ENCODE data around the gene SCRN1.
A peak's percentile ranks its signal among the peaks of the same experiment; 100 is the strongest.

Gene SCRN1

GRCh38 chr7:30003098-30003497, 13.5 kb upstream of the SCRN1 start:
- DNase-seq, result no peak

DNA sequence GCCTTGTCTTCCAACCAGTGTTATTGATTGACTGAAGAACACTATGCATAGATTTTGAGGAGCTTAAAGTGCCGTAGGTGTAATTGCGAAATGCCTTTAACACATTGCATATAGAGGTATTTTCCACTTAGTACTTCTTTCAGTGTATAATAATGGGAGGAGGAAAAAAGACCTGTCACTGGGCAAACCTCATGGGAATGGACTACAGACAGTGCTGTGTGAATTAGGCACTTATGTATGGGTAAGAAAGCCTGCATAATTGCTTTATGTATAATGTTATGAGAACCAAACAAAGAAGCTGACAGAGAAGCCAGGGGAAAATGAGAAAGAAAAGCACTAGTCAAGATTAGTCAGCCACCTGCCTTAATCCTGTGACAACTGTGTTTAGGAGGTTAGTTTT, 12.4 kb upstream of the SCRN1 start:
- DNase-seq, result no peak

GRCh38 chr7:29998489-29998888, 8.9 kb upstream of the SCRN1 start:
- DNase-seq, result no peak

DNA sequence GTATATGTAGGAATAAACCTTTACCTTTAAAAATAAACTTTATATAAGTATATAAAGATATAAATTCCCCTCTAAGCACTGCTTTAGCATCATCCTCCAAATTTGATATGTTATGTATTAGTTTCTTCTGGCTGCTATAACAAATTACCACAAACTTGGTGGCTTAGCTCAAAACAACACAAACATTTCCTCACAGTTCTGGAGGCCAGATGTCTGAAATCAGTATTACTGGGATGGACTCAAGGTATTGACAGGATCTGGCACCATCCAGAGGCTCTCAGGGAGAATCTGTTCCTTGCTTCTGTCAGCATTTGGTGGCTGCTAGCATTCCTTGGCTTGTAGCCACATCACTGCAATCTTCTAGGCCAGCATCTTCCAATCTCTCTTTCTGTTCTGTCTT, 6.7 kb upstream of the SCRN1 start:
- no peak for DNase-seq

DNA sequence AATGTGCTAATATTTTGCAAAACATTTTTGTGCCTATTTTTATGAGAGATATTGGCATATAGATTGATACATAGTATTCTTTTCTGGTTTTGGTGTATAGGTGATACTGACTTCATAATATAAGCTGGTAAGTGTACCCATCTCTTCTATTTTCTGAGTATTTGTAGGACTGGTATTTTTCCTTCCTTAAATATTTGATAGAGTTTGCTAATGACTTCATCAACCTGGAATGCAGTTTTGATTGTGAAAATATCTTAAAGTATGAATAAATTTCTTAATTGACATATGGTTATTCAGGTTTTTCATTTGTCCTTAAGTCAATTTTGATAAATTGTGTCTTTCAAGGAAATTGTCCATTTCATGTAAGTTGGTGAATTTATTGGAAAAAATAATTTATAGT, 6.1 kb upstream of the SCRN1 start:
- no peak for DNase-seq

DNA sequence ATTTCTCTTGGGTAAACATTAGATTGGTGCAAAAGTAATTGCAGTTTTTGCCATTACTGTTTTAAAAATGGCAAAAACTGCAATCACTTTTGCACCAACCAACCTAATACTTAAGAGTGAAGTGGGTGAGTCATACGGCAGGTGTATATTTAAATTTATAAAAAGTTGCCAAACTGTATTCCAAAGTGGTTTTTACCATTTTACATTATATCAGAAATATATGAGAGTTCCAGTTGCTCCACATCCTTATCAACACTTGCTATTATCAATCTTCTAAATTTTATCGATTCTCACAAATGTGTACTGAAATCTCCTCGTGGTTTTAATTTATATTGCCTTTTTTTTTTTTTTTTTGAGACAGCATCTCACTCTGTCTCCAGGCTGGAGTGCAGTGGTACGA, 3.5 kb upstream of the SCRN1 start:
- DNase-seq, result no peak

DNA sequence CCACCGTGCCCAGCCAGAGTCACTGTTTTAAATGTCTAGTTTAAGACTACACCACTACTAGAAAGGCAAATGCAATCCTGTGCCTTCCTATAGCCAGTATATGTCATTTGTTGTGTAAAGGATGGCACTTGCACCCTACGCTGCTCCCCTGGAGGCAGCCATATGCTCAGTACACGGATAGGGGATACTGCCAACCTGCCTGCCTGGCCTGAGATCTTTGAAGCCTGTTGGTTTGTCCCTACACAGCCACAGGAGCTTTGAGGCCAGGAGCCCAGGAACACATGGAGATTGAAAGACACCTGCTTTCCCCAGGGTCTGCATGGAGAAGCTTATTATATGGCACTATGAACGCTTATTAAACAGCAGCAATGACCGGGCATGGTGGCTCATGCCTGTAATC, 2.3 kb upstream of the SCRN1 start:
- no peak for DNase-seq

GRCh38 chr7:29990931-29991330, 1.3 kb upstream of the SCRN1 start:
- no peak for DNase-seq

DNA sequence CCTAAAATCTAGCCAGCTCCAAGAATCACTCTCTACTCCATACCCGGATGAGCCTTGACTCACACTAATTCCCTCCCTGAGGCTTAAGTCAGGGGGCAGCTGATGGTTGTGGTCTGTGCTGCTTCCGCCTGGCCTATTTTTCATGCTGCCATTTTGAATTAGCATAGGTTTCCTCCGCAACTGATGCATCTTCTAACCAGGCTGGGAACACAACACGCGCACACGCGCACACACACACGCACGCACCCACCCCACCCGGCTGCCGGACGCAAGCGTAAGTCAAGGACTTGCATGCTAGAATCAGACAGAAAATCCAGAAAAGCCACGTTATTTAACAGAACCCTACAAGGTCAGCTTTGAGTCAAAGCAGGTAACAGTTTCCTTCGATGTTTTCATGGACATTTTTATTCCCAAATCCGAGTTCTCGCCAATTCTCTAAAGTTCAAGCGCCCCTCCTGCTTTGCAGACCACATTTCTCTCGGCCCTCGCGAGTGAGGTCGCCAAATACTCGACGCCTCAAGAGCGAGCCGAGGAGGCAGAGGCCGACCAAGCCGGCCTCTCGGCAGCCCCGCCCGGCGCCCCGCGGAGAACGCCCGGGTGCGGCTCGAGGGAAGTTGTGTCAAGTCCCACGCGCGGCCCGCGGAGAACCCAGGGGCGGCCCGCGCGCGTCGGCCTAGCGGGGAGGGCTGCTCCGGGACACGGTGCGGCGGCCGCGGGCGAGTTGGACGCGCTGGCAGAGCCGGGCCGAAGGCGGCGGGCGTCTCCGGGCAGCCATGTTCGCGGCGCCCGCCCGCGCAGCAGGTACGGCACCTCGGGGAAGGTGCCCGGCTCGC, 961 bp downstream of the SCRN1 start:
- no peak for DNase-seq

DNA sequence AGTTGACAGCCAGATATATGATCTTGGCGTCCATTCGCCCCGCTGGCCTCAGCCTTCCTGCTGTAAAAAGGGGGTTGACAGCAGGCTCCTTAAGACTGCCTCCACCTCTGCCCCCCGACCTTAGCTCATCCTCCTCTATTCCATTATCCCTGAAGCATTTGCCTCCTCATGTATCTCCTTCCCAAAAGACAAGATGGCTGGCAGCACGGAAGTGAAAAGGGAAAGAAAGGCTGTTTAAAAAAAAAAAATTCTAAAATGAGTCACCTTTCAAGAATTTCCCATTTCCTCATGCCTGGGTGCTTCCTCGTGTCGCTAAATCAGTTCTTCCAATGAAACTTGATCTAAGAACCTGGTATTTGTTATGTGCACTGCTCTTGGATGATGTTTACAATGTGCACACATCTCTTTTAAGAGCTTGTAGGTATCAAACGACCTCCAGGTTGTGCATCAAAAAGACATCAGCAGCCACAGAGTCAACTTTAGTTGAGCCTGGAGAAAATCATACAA, 1.7 kb downstream of the SCRN1 start:
- peak; percentile 5 for DNase-seq

GRCh38 chr7:29987083-29987482, 2.5 kb downstream of the SCRN1 start:
- DNase-seq, result no peak

DNA sequence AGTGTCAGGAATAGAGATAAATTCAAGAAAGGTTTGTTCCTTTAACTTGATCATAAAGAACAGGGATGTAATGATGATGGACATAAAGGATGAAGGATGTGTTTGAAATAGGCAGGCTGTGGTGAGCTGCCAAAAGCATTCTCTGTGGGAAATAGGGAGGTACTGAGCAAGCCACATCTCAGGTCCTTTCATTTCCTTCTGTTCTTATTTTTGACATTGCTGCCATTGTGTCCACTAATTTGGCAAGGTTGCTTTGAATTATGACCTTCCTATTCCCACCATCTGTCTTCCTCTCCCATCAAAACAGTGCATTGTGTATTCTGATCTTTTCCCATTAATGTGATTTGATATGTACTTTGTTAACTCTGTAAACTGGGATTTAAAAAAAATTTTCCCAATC, 9.4 kb downstream of the SCRN1 start:
- no peak for DNase-seq

DNA sequence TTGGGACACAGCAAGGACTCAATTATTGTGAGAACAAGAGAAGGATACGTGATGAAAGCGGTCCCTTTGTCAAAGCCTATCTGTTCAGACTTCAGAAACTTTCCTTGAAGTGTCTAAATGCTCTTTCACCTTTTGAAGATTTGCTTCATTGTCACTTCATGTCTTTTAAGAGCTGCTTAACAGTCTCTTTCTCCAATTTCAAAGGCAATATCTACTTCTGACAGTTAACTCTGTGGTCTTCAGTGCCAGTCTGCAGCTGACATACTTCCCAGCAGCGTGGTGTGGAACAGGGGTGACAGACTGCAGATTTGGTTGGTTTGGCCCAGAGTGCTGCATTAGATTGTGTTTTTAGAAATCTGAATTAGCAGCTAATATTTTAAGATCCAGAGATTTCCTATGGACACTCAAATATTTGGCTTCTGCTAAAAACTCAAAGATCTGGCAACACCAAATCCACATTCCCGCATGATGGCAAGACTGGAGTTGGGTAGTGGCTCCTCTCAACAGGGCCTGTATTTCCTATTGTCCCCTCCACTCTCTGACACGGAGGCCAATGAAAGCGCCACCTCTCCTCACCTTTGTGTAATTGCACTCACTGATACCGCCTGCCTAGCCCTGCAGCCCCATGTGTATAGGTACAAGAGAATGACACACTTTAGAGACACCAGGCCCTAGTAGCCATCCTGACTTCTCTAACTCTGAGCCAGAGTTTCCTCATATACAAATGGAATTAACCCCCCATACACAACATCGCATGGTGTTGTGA, 11.5 kb downstream of the SCRN1 start:
- DNase-seq, result no peak

GRCh38 chr7:29976673-29977415, 12.8 kb downstream of the SCRN1 start:
- DNase-seq, result no peak

DNA sequence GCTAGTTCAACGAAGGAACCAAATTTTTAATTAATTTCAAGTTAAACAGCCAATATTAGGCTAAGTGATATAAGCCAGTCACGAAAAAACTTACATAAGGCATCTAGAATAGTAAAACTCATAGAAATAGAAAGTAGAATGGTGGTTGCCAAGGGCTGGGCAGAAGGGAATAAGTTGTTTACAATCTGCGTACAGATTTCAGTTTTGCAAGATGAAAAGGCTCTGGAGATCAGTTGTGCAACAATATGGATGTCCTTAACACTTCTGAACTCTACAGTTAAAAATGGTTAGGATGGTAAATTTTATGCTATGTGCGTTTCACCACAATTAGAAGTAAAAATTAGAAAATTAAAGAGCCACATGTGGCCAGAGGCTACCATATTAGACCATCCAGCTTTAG, 13.3 kb downstream of the SCRN1 start:
- no peak for DNase-seq

DNA sequence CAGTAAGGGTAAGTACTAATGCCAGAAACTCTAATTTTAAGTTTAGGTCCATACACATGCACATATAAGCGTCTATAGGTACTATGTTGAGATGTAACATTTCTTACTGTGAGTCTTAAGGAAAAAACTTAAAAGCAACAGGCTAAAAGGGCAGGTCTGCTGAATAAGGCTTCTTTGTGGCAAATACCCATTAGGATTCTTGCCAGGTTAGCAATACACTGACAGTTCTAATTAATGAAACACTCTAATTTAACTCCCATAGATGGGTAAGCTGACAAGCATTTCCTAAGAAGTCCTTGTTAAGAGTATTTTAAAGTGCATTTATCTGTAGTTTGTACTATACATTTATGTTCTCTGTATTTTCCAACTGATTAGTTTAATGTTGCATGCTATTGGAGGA, 14.0 kb downstream of the SCRN1 start:
- DNase-seq, result no peak

DNA sequence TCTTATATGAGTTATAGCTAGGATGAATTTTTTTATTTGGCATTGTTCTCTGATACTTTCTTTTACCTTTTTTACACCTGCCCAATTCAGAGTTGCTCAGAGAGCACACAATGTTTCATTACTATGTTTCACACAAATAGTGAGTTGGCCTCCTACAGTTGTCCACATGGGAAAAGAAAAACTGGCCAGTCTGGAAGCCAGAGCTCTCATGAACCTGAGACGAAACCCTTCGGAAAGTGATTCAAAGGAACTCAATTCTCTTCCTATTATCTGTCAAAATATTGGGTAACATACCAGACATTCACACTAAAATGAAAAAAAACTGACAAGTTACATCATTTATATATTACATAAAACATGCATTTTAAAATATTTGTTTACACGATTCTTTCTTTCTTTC, 15.3 kb downstream of the SCRN1 start:
- DNase-seq, result no peak

- no peak for DNase-seq
Measured at GRCh38 chr7:29972315-29972669, 17.3 kb downstream of the SCRN1 start.

DNA sequence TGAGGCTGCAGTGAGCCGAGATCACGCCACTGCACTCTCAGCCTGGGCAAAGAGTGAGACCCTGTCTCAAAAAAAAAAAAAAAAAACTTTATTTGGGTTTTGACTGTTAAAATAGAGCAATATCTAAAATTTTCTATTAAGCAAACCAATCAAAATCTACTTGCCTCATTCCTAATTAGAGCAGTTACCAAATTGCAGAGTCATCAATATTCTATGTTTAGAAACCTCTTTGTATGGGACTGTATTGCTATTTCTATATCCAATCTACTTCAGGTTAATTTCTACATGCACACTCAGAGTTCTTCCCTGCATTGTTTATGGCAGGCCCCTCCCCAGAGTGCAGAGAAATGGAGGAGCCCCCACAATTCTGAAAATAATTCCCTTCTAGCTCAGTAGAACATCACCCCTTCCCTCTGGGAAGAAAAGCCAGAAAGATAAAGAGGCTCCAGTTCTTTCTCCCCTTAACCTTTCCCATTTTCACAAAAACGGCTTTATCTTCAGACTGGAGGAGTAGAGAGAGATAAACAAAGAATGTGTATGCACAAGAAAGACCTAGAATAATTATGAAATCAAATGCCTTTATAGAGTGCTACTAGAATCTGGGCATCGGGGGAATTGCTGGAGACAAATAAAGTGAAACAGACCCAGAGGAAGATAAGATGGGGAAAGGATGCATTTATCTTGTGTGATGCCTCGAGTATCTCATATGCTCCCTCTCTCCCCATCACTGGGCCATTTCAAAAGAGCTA, 17.9 kb downstream of the SCRN1 start:
- no peak for DNase-seq

DNA sequence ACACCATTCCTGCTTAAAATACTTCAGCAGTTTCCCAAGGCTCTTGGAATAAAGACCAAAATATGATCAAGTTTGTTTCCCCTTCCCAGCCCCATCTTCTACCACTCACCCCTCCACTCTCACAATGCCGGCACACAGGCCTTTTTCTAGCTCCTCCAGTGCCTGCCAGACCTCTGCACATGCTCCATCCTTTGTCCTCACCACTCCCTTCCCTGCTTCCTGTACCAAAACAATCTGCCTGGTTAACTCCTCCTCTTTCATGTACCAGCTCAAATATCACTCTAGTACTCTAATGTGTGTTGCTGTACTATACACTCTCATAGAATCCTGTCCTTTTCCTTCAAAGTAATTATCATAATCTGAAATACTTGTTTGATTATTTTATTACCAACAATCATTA, 19.4 kb downstream of the SCRN1 start:
- DNase-seq, result no peak

DNA sequence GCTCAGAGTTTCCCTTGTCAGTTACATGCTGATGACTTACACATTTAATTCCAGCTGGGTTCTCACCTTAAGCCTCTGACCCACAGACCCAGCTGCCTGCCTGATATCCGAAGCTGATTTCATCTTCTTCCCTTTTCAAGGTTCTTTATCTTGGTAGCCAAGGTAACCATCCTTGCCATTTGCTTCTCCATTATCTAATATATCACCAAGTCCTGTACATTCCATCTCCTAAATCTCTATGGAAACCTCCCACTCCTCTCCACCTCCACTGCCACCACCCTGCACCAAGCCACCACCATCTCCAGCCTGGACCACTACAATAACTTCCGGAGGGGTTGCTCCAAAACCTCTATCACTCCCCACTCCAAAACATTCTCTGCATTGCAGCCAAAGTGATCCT, 19.9 kb downstream of the SCRN1 start:
- DNase-seq, result no peak

DNA sequence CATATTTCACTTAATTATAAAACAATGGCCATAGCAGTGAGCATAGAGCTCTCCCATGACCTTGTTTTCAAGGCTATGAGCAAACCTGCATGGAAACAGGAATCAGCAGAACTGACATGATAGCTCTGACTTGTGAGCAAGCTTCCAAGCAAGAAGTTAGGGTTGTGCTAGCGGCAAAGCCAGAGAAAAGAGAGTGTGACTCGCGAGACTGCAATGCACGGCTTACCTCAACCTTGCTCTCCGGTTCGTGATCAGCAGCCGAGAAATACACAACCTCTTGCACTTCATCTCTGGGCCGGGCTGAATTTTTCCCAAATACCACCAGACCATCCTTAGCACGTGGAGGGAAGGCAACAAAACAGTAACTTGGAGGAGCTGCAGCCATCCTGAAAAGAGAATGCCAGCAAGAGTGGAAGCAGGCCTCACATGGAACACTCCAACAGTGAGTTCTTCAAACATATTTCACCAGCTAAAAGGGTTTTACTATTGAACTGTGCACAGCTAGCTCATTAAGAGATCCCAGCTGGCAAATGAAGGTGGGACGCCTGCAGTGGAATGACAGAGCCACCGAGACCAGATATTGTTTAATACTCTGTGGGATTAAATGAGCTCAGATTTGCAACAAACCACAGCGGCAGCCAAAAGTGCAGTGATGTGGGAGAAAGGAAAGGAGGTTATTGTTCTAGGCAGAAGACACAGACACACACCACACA, 20.8 kb downstream of the SCRN1 start:
- no peak for DNase-seq

Data from NCI-H1048 (cell line).